ENCODE results near the gene CCDC34. TPM values are rescaled to one million over a fixed set of nuclear protein-coding genes. Genes with fewer than 3 reads are reported as not detected.

The CCDC34 gene
- total RNA-seq, 3 donors from 2014 or later: 7.2 to 11.2 (median 10.1) TPM

DNA sequence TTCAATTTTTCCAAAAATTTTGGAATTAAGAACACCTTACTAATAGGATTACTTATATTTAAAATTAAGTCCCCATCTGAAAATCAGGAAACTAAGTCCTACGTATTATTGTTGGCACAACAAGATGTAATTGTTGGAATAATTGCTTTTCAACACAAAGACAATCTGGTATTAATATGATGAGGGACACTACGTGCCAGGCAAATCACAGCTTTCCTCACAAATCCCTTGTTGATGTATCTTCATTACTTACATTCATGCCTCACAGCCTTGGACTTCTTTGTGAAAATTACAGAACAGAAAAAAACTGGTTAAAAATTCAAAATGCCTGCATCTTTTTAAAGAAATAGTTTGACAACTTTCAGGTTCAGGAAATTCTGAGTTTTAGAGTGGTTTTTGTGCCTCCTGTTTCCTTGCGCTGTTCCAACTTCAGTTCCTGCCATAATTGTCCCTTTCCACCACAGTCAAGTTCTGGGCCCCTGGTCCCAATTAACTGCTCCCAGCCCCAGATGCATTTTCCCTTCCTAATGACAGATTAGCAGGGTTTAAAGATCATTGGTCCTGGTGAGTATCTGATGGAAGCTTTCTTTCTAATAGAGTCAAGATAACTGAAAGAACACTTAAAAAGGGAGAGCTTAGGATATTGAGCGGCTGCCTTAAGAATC lies 23.3 kb upstream of the CCDC34 start:
- ATAC-seq (no peak), DNase-seq (no peak)
- H3K4me3 ChIP-seq: no peak overlapping the region
- H3K36me3 ChIP-seq (ENCODE audit: low read depth): peaks cover 8% of the 10 kb centered on the region
- intact Hi-C loops (cut with DNase I, micrococcal nuclease): loop anchor here in 1 of 2 donors (5.0 kb wide), 1 partner anchor 81 kb away; no protein-coding TSS in a partner anchor
- H3K4me1 ChIP-seq (ENCODE audit: low read depth): peaks cover 7% of the 10 kb centered on the region
- TF ChIP-seq, protein P1, sequence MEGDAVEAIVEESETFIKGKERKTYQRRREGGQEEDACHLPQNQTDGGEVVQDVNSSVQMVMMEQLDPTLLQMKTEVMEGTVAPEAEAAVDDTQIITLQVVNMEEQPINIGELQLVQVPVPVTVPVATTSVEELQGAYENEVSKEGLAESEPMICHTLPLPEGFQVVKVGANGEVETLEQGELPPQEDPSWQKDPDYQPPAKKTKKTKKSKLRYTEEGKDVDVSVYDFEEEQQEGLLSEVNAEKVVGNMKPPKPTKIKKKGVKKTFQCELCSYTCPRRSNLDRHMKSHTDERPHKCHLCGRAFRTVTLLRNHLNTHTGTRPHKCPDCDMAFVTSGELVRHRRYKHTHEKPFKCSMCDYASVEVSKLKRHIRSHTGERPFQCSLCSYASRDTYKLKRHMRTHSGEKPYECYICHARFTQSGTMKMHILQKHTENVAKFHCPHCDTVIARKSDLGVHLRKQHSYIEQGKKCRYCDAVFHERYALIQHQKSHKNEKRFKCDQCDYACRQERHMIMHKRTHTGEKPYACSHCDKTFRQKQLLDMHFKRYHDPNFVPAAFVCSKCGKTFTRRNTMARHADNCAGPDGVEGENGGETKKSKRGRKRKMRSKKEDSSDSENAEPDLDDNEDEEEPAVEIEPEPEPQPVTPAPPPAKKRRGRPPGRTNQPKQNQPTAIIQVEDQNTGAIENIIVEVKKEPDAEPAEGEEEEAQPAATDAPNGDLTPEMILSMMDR (IDR thresholded peaks at IDR 0.05): no peak
- no peaks in the 10 kb centered on the region for H3K9me3 ChIP-seq

DNA sequence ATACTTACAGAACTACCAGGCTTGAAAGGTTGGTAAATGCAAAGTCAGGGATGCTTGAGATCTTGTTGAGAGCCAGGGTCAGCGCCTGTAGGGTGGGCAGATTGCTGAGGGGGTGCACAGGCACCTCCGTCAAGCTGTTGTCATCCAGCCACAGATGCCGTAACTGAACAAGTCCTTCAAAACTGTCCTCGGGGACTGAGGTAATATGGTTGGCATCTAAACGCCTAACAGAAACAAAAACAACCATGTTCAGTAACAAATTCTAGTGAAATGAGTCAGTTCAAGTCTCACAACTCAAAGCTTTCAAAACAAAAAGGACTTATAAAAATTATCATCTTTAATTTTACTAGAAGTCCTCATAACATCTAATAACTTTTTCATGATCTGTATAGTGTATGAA lies 22.2 kb upstream of the CCDC34 start:
- ATAC-seq (no peak), DNase-seq (no peak)
- H3K4me1 ChIP-seq (ENCODE audit: low read depth): peaks cover 7% of the 10 kb centered on the region
- peaks cover 8% of the 10 kb centered on the region for H3K36me3 ChIP-seq (ENCODE audit: low read depth)
- TF ChIP-seq, protein P1 (IDR thresholded peaks at IDR 0.05): no peak
- H3K9me3 ChIP-seq: no peaks in the 10 kb centered on the region
- intact Hi-C loops (cut with DNase I, micrococcal nuclease): loop anchor here in 1 of 2 donors (5.0 kb wide), 1 partner anchor 82 kb away; no protein-coding TSS in a partner anchor
- H3K4me3 ChIP-seq: no peak overlapping the region

DNA sequence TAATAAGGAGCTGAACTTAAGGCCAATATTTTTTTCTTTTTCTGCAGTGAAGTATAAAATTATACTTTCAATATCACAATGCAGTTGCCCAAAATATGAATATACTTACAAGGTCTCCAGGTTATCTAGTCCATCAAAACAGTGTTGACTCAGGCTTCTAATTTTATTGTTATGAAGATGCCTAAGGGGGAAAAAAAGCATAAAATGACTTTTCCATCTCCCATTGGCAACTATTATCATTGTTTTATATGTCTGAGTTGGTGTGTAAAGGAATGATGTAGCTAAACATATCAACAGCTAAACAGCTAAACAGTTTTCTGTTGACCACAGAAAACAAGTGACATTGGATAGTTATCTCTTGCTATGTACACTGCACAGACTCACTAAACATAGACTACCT lies 21.2 kb upstream of the CCDC34 start:
- ATAC-seq: no peak
- H3K36me3 ChIP-seq (ENCODE audit: low read depth): peaks cover 8% of the 10 kb centered on the region
- TF ChIP-seq, protein P1 (IDR thresholded peaks at IDR 0.05): no peak
- intact Hi-C loops (cut with DNase I, micrococcal nuclease): no loop called here
- H3K9me3 ChIP-seq: no peaks in the 10 kb centered on the region
- H3K4me1 ChIP-seq (ENCODE audit: low read depth): no peaks in the 10 kb centered on the region
- H3K4me3 ChIP-seq: no peak overlapping the region
- DNase-seq: no peak

DNA sequence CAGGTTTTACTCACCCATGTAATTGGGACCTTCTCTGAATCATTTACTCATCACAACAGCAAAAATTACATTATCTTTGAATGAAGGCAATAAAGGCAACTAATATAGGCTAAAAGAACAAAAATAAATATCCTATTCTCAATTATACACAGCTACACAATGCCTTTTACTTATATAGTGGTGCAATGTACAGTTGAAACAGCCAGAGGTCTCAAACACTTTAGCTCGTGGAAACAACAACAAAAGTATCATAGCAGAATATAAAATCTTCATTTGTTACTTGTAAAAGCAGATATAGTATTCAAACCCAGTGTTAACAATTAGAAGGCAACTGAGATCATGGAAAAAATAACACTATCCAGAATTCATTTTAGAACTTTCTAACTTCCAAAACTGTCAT lies 20.6 kb upstream of the CCDC34 start:
- Histone ChIP-seq H3K4me3 (no peak overlapping the region), H3K4me1 (ENCODE audit: low read depth) (no peaks in the 10 kb centered on the region), H3K9me3 (no peaks in the 10 kb centered on the region), H3K36me3 (ENCODE audit: low read depth) (peaks cover 8% of the 10 kb centered on the region)
- TF ChIP-seq, protein P1 (IDR thresholded peaks at IDR 0.05): no peak
- no peak for DNase-seq
- intact Hi-C loops (cut with DNase I, micrococcal nuclease): no loop called here
- ATAC-seq: no peak

DNA sequence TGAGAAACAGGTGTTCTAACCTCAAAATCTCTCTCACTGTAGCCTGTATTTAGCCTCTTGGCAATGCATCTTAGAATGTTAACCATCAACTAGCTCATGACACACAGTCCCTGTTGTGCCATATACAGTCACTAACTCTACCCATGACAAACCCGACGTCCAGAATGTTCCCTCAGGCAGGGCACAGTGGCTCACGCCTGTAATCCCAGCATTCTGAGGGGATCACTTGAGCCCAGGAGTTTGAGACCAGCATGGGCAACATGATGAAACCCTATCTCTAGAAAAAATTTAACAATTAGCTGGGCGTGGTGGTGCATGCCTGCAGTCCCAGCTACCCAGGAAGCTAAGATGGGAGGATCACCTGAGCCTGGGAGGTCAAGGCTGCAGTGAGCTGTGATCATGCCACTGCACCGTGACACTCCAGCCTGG lies 18.2 kb upstream of the CCDC34 start:
- Histone ChIP-seq H3K36me3 (ENCODE audit: low read depth) (peaks cover 8% of the 10 kb centered on the region), H3K4me1 (ENCODE audit: low read depth) (no peaks in the 10 kb centered on the region), H3K9me3 (no peaks in the 10 kb centered on the region), H3K4me3 (no peak overlapping the region)
- TF ChIP-seq, protein P1 (IDR thresholded peaks at IDR 0.05): no peak
- peak; percentile 81 for ATAC-seq
- intact Hi-C loops (cut with DNase I, micrococcal nuclease): no loop called here
- DNase-seq: no peak

Data from mucosa of descending colon (tissue), 3 donors.